OCI-M1 (cell line): Measurements from ENCODE around the gene KIAA1549.
A peak's percentile ranks its signal among the peaks of the same experiment; 100 is the strongest.
"Not testable (repeated sequence)": the region's sequence is repeated elsewhere in the genome, so short reads cannot be mapped to it uniquely, and the experiment has no call there.

Source experiments
- DNase-seq: peaks from one replicate; lab custom pipeline; 2025; lab: John Stamatoyannopoulos, UW

Gene KIAA1549

DNA sequence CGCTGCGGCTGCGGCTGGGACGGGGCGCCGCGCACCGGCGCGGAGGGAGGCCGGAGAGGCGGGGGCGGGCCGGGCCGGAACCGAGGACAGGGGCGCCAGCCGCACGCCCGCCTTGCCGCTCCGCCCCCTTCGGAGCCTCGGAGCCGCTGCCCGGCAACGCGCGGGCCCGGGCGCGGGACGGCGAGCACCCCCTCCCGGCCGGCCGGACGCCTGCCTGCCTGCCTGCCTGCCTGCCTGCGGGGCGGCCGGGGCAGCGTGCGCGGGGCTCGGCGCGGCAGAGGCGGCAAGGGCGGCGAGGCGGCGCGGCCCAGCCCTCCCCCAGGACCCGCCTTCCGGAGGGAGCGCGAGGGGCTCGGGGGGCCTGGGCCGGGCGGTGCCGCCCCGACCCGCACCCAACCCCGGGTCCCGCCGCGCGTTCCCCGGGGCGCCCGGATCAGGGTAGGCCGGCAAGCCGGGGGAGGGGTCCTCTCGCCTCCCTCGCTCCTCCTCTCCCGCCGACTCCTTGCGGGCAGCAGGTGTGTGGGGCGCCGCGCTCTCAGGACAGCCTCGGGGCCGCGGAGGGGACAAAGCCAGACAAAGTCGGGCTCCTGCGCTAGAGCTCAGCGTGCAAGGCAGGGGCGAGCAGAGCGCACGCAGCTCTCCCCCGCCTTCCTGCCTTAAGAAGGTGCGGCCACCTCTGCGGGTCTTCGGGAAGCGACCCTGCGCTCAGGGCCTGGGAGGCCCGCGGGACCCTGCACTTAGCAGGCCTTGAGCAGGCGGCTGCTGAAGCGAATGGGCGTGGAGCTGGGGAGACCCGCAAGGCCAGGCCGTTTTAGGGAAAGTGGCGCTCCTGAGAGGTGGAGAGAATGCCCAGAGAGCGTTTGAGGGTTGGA is at the start of gene KIAA1549:
TSS of gene KIAA1549 (minus strand) at position 58 of the 872 bp plus-strand sequence. CDS start 120 bp downstream, outside the sequence.
- peak; percentile 59 for DNase-seq

DNA sequence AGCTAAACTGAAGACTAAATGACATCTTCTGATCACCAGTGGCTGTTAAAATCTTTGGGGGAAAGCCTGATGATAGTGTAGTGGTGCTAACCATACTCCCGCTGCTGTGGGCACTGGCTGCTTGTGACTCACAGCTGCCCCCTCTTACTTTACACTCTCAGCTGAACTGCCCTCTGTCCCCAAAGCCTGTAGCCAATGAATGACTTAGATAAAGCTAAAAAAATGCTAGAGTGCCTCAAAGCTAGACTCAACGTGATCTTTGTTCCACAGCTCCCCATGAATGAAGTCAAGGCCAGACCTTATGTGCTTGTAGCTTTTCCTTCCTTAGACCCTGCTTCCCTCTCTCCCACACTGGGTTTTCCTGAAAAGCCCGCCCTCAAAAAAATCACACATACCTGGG is 48.2 kb upstream of the KIAA1549 start:
- no peak for DNase-seq

DNA sequence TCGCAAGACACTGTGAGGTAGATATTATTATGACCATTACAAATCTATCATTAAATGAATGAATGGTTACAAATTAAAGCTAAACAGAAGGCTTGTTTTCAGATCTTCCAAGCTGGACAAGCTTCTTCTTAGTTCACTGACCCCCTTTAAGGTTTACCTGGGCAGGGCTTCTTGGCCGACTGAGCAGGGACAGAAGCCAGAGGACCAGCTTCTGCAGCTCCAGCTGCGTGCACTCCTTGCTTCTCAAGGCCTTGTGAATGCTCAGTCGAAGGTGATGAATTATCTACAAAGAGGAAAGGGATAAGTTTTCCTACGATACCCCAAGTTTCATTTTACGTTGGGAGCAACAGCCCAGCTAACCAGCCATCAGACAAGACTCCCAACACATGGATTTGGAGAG is 45.4 kb upstream of the KIAA1549 start:
- DNase-seq, result no peak

DNA sequence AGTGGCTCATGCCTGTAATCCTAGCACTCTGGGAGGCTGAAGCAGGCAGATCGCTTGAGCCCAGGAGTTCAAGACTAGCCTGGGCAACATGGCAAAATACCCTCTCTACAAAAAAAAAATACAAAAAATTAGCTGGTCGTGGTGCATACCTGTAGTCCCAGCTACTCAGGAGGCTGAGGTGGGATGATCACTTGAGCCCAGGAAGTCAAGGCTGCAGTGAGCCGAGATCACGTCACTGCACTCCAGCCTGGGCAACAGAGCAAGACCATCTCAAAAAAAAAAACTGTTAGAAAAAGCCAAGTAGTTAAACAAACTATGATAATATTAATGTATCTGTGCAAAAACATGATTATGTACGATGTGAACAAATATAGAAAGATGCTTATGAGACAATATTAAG is 44.7 kb upstream of the KIAA1549 start:
- DNase-seq, result not testable (repeated sequence)

DNA sequence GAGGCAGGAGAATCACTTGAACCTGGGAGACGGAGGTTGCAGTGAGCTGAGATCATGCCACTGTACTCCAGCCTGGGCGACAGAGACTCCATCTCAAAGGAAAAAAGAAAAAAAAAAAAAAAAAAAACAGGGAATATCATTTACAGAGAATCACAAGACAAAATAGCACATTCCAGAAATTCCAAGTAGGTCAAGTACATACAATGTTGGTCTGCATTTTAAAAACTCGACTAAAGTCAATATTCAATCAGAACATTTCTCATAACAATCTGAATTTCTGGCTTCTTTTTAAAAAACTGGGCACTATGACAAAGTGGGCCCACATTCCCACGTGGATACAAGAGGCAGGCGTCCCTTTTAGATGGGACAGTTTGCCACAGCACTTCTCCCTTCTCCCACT is 41.9 kb upstream of the KIAA1549 start:
- no peak for DNase-seq

DNA sequence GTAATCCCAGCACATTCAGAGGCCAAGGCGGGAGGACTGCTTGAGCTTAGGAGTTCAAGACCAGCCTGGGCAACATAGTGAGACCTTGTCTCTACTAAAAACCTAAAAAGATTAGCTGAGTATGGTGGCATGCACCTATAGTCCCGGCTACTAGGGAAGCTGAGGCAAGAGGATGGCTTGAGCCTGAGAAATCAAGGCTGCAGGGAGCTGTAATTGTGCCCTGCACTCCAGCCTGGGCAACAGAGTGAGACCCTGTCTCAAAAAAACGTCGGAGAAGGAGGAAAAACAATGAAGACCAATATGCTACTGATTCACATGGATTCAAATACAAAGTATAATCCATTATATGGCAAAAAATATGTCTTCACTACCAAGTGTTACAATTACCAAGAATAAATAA is 41.1 kb upstream of the KIAA1549 start:
- no peak for DNase-seq

DNA sequence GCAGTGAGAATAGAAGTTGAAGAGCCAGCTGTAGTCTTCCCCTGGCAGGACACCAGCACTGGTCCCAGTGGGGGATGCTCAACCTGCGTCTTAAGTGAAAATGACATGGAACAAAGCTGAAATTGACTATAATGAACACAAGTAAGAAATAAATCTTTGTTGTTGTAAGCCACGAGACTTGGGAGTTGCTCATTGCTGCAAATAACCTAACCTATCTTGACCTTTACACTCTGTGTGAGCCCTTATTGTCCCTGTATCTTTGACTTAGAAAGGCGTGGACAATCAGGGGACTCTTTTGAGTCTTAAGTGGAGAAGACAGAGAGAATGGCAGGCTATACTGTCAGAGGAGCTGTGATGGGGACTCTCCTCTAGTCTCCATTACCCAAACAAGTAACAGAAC is 37.7 kb upstream of the KIAA1549 start:
- DNase-seq, result no peak

DNA sequence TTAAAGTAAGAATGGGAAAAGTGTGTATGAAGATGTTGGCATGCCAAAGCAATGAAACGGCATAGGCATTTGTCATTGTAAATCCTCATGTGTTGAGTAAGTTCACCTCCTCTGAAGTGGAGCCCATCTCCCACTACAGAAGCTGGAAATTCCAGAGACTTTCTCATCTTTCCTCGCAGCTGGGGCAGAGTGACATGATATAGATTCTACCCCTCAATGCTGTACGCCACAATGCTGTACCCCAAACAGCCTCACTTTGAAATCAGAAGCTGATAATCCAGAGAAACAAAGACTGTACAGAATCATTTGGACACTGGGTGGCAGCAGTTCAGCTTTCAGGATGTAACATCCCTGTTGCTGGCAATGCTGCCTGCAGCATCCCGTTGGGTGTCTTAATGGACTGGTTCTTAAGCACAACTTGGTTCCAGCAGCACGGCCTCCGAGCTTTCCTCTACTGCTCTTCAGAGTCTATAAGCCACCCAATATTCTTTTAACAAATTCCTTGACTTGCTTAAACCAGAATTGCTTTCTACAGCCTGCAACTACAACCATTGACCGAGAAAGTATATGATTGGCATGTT is 35.8 kb upstream of the KIAA1549 start:
- peak; percentile 67 for DNase-seq

DNA sequence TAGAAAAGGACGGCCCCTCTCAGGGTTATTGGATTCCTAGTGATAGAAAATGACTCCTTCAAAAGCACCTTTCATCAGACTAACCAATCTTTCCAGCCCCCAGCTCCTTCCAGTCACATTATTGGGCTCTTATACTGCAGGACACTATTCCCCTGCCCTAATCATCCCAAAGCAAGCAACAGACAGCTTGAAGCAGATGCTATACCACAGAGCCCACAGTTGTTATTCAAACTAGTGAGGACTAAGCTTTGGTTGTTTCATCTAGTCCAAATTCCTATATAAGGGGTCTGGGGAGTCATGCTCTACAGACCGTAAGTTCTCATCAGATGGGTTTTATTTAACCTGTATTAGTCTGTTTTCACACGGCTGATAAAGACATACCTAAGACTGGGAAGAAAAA is 30.2 kb upstream of the KIAA1549 start:
- DNase-seq, result no peak

DNA sequence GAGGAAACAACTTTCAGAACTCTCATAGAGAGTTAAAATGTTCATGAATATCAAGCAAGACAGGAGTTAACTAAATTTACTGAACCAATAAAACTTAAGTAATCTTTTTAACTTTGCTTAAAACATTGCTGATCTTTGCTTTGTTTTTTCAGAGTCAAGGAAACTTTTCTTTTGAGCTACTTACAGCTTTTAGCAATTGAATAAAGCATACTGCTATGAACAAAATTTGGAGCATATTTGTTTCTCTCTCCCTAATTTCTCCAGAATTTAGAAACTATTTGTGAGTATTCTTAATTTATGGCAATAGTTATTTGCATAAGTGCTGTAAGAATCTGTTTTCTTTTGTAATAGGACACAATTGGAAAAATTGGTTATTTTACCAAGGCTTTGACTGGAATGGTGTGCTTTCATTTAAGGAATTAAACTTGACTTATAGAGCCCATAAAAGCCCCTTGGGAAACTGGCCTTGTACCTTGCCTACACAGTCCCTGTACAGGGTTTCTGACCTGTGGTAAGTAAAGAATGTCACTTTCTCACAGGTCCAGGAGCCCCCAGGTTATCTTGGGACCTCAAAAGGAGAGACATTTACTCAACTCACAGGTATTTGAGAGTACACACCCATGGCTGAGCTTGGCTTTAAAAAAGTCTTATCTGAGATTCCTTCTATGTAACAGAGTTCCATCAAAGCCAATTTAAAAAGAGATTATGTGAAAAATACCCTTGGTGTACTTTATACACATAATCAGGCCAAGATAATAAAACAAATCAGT is 23.3 kb upstream of the KIAA1549 start:
- DNase-seq, result peak; percentile 3

DNA sequence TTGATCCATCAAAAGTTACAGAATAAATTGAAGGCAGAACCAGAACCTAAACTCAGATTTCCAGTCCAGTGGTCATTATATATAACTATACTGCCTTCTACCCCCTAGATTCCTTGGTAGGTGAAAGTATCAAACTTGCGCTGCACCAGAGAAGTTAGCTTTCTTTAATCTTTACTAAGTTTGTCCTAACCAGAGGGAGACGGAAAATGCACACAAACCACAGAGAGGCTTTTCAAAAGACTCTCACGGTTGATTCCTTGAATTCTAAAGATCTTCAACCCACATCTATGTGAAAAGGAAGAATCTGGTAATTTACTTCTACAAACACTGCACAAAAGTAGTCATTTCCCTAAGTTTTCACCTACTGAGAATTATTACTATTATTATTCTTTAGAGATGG is 18.2 kb upstream of the KIAA1549 start:
- no peak for DNase-seq

DNA sequence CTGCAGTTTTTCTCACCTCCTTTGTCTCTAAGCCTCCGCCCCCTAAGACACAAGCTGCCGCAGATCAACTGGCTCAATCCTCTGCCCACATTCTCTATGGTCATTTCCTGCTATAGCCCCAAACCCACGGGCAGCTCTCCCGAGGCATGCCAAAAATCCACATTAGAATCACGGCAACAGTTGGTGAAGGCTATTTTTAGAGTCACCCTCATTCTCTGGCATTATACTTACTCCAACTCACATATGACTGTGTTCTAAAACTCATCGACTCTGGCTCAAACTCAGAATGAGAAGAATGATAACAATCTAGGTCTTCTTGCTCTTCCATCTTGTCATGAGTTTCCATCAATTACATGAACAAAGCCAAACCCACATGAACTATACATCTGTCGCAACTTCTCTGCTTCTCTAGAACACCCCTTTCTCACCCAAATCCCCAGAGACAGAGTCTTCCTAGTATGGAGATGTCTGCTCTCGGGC is 10.9 kb upstream of the KIAA1549 start:
- DNase-seq, result no peak

DNA sequence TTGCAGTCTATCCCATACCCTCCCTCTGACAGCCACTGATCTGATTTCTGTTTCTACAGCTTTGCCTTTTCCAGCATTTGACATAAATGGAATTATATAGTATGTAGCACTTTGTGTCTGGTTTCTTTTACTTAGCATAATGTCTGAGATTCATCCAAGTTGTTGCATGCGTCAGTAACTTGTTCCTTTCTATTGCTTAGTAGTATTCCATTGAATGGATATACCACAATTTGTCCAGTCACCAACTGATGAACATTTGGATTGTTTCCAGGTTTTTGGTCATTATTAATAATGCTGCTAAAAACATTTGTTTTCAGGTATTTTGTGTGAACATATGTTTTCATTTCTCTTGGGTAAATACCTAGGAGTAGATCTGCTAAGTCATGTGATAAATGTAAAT is 6.5 kb upstream of the KIAA1549 start:
- DNase-seq, result no peak

DNA sequence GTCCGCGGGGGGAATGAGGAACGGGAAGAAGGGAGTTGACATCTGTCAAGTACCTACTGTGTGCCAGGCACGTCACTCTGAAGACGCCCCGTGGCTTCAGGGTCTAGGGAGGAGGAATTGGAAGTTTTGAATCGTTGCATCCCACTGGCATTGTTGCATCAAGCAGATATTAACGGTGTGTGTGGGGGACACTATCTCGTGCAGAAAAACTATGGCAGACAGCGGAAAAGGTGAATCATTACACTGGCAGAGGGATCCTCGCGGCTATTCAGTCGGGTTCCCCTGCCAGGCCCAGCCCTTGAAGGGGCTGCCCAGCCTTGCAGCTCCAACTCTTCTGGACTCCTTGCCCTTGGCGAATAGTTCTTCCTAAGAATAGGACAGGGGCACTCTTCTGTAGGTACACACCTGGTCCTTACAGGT is 1.0 kb upstream of the KIAA1549 start:
- no peak for DNase-seq

DNA sequence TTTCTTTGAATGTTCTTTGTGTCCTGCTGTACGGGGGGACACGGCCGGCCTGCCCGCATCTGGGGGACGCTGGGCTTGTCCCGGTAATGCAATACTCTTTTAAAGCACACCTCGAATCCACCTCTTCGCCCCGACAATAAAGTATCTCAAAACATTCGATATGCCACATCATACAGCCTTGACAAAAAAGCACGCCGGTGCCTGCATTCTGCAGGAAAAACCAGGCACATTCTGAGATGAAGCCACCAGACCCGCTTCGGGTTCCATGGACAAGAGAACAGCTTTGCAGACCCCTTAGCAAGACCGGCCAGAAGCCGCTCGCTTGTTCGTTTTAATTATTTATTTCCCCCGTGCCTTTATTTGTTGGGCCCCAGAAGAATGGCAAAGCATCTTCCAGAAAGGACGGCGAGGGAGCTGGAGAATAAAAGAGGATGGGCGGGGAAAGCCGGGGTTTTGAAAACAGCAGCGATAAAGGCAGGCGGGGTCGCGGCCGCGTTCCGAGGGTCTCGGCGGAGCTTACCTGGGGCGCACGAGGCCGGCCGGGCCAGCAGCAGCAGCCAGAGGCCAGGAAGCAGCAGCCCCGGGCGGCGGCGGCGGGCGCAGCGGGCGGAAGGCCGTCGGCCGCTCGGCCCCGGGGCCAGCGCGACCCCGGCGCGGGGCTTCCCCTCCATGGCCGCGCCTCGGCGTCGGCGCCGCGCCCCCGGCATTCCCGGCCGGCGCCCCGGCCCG is 462 bp downstream of the KIAA1549 start:
- DNase-seq, result no peak

DNA sequence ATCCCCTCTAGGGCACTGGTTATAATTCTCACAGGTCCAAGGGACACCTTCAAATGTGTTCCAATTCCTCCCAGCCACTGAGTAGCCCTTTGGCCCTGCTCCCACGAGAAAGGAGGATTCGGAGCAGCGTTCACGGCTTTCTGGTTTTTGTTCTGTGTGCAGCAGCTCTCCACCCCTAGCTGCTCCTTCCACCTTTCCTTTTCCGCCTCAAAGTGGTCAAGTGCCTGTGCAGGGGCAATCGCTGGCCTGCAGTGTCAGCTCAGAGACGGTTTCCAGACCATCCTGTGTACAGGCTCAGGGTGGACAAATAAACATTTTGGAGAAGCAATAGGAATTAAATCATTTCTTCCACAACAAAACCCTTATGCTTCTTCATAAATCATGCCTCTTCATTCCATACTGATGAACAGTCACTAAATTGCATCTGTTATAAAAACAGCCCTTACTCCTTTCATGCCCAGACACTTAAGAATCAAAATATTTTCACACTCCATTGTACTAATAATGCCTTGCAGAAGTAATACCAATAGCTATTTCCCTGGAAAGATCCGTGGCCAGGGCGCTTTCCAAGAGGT is 1.1 kb downstream of the KIAA1549 start:
- no peak for DNase-seq

DNA sequence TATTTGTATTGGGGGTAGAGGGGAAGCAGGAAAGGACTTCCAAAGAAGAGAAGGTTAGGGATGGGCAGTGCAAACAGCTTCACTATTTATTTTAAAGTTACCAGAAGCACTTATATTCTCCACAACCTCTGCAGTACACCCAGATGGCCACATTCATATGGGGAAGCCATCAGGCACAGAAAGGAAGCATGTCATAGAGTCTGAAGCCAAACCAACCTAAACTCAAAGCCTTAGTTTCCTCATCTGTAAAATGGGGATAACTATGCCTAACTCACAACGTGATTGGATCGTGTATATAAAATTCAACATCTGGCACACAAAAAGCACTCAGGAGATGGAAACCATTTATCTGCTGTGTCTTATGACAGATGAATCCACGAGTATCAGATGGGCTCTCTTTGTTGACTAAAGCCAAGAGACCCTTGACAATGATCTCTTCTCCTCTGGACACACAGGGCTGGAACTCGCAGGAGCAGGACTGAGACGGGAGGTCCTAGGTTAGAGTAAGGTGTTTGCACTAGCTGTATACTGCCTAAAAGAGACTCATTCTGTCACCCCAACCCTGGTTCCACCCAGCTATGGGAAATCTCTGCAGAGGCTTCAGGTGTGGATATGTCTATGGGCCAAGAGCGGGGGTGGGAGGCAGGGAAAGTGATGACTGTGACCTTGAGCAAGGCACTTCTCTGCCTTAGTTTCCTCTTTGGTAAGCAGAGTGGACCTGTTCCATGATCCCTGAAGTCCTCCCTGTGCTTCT is 1.8 kb downstream of the KIAA1549 start:
- DNase-seq, result peak; percentile 1

DNA sequence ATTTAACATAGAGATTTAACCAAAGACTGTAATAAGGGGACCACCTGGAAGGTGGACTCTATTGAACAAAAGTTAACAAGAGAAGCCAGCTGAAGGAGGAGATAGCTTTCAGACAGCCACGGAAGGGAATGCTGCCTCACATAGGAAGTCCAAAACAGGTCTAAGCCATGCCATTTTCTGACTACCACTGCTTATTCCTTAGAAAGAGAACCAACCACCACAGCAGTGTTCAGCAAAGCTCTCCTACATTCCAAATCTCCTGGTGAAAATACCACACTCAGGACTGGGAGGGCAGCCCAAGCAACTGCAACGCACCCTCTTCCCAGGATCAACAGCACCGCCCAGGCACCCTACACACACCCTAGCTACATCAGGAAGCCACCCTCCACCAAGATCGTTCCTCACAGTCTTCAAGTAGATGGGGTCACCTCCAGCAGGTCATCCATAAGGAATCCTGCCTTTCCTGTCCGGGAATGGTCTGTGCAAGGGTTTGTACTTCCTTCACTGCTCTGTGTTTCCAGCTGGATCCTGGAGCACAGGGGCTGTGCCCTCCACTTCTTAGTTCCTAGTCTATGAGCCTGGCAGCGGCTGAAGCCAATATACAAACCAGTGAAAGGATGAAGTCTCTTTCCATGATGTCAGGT is 2.5 kb downstream of the KIAA1549 start:
- no peak for DNase-seq

DNA sequence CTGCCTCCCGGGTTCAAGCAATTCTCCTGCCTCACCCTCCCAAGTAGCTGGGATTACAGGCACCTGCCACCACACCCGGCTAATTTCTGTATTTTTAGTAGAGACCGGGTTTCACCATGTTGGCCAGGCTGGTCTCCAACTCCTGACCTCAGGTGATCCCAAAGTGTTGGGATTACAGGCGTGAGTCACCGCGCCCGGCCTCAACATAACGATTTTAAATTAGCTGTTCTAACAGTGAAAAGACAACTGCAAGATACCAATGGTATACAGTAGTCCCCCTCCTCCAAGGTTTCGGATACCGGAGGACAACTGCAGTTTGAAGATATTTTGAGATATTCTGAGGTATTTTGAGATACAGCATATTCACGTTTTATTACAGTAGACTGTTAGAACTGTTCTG is 5.0 kb downstream of the KIAA1549 start:
- not testable (repeated sequence) for DNase-seq

DNA sequence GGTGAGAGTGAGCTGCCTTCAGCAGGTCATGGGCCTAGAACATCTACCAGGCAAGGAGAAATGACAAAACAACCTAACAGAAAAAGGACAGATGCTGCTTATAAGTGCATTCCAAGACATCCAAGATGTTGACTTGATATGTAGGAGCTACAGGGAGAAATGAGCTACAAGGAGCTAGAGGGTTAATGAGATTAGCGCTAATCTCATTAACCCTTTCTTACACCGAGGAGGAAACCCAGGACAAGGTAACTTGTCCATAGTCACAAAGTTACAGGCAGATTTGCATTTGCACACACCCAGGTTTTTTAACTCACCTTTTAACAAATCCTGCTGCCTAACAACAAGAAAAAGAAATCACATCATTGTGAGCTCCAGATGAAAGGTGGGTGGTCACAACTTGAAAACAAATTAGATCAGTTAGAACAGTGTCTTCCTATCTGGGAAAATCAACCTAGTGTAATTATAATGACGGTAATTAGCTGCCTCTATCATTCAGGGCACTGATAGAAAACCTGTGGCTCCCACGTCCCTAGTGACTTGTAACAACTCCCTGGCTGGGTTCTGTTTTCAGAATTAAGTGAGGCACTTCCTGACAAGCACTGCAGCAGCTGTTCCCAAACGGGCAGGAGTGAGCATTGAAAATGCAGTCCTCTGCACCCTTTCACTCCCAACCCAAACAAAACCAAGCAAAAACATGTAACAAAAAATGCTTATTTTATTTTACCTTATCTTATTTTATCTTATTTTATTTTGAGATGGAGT is 5.7 kb downstream of the KIAA1549 start:
- DNase-seq, result no peak
